22Rv1 (cell line): ENCODE data around the gene AQP10.

Source experiments
- H3K27ac ChIP-seq: fragments of 450-650 bp; 2 replicates; pipeline ENCODE4 v1.5.1; 2017
- ZFX ChIP-seq: fragments of 450-650 bp; IDR thresholded peaks from 2 replicates; pipeline ENCODE4 v1.6.1; 2017; ENCODE audit warnings: antibody characterized with exemption, borderline replicate concordance
- TF ChIP-seq, protein P1 (sequence below): fragments of 450-650 bp; IDR thresholded peaks from 2 replicates; pipeline ENCODE4 v1.5.1; 2017; ENCODE audit warnings: mild to moderate bottlenecking

Gene AQP10

DNA sequence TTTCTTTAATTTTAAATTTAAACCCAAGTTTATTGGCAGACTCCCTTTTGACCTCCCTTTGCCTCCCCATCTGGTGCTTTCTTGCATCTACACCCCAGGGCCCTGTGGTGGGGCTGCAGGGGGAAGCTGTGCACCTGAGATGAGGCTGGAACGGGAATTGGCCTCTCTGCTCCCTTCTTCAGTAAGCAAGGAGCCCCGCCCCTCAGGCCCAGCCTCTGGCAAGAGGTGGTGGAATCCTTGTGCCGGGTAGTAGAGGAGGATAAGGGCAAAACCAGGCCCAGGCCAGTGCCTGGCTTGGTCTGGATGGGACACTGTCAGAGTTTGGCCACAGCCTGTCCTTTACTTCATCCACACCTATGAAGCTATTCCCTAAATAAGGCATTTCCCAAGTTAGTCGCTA lies 29.5 kb downstream of the AQP10 start:
- no peak overlapping the region for H3K27ac ChIP-seq

DNA sequence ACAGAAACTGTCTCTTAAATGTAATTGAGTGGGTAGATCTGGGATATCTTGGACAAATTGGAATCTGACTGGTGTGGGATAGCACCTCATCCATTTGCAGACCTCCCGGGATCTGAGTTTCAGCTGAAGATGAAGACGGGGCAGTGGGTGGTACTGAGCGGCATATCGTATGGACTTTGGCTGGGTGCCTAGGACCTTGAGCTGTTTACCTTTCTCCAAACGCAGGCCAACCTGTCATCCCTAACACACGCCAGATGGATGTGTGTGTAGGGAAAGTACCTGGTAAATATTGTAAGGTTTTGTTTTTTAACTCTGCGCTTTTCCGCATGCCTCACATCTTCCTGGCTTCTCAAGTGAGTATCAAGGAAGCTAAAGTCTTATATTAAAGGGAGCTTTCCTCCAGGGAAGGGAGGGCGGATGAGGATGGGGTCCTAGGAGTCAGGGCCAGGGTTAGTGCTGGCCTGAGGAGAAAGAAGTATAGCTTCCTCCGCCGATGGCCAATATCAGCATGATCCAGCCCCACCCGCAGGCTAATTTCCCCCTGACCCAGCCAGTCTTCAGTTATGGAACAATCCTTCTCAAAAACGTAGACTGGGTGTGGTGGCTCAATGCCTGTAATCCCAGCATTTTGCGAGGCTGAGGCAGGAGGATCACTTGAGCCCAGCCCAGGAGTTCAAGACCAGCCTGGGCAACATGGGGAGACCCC lies 30.6 kb downstream of the AQP10 start:
- no peak for TF ChIP-seq ZFX
- TF ChIP-seq, protein P1, sequence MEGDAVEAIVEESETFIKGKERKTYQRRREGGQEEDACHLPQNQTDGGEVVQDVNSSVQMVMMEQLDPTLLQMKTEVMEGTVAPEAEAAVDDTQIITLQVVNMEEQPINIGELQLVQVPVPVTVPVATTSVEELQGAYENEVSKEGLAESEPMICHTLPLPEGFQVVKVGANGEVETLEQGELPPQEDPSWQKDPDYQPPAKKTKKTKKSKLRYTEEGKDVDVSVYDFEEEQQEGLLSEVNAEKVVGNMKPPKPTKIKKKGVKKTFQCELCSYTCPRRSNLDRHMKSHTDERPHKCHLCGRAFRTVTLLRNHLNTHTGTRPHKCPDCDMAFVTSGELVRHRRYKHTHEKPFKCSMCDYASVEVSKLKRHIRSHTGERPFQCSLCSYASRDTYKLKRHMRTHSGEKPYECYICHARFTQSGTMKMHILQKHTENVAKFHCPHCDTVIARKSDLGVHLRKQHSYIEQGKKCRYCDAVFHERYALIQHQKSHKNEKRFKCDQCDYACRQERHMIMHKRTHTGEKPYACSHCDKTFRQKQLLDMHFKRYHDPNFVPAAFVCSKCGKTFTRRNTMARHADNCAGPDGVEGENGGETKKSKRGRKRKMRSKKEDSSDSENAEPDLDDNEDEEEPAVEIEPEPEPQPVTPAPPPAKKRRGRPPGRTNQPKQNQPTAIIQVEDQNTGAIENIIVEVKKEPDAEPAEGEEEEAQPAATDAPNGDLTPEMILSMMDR = no peak
- H3K27ac ChIP-seq = peak overlapping the region; percentile 51

More for the DNA sequence above, 29.5 kb downstream of the AQP10 start:
- TF ChIP-seq, protein P1 = no peak
- TF ChIP-seq ZFX = no peak

GRCh38 chr1:154352245-154352580 lies 31.3 kb downstream of the AQP10 start:
- peak overlapping the region; percentile 51 for H3K27ac ChIP-seq
- TF ChIP-seq ZFX = no peak
- TF ChIP-seq, protein P1 = no peak

- H3K27ac ChIP-seq = peak overlapping the region; percentile 51
- TF ChIP-seq, protein P1 = peak; percentile 15; the same call in 1 of the 2 replicates
- no peak for TF ChIP-seq ZFX
Observed at GRCh38 chr1:154352581-154353459, 31.9 kb downstream of the AQP10 start.

DNA sequence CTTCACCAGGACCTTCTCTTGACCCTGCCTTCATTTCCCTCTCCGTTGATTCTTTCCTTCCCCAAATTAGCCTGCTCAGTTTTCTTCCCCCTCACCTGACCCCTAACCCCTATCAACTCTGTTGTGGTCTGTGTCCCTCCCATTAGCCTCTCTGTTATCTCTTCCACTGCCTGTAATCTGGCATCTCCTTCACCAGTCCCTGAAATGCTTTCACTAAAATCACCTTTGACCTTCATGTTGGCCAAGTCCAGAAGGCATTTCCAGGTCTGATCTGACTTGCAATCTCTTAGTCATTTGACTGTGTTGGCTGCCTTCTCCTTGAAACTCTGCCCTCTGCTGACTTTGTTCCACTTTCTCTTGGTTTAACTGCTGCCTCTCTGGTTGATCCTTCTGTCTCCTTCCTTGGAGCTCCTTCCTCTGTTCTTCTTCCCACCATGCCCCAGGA lies 32.6 kb downstream of the AQP10 start:
- TF ChIP-seq, protein P1 = peak; percentile 68
- no peak for TF ChIP-seq ZFX

DNA sequence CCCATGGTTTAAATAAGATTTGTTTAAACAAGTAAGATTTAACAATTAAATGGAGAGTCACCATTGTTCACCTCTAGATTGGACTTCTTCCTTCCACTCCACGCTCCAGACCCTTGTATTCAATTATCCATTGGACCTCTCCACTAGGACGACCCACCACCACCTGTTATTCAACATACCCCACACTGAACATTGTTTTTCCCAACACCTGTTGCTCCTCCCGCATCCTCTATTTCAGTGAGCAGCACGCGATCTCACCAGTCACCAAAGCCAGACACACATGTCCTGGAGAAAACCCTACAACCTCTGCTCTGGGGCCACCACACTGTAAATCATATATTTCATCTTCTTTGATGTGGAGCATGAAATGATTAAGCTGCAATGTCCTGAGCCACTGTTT lies 33.1 kb downstream of the AQP10 start:
- H3K27ac ChIP-seq = peak overlapping the region; percentile 51; the same call in 1 of the 2 replicates
- no peak for TF ChIP-seq ZFX
- TF ChIP-seq, protein P1 = peak; percentile 33; the same call in 1 of the 2 replicates

More for the DNA sequence above, 32.6 kb downstream of the AQP10 start:
- peak overlapping the region; percentile 51 for H3K27ac ChIP-seq

- TF ChIP-seq, protein P1 = no peak
- TF ChIP-seq ZFX = no peak
- no peak overlapping the region for H3K27ac ChIP-seq
Observed at GRCh38 chr1:154358519-154358918, 37.6 kb downstream of the AQP10 start.
